ACC112 (cell line): ENCODE results near the gene GNA12.
A peak's percentile ranks its signal among the peaks of the same experiment; 100 is the strongest.

Experiments used
- H2AFZ ChIP-seq: fragments of 200-600 bp; sonication (generic); one replicate; pipeline ENCODE4 v1.6.0; 2017; ENCODE audit warnings: antibody characterized with exemption, low read length; ENCODE audit not compliant: unreplicated experiment
- H3K27ac ChIP-seq: fragments of 200-600 bp; sonication (generic); 2 replicates; pipeline ENCODE4 v1.5.1; 2014; ENCODE audit warnings: low read depth, mild to moderate bottlenecking, antibody characterized with exemption, low read length, moderate library complexity
- H3K27me3 ChIP-seq: fragments of 200-600 bp; sonication (generic); 2 replicates; pipeline ENCODE4 v1.6.1; 2014; ENCODE audit warnings: mild to moderate bottlenecking, antibody characterized with exemption, low read length, moderate library complexity, mixed read lengths; ENCODE audit not compliant: insufficient read depth
- H3K36me3 ChIP-seq: fragments of 200-600 bp; sonication (generic); 2 replicates; pipeline ENCODE4 v1.6.1; 2016; ENCODE audit warnings: mild to moderate bottlenecking, antibody characterized with exemption, low read length, moderate library complexity, mixed read lengths; ENCODE audit not compliant: insufficient read depth
- H3K4me1 ChIP-seq: fragments of 200-600 bp; sonication (generic); one replicate; pipeline ENCODE4 v1.6.1; 2016; ENCODE audit warnings: low read length, mixed read lengths; ENCODE audit not compliant: insufficient read depth, unreplicated experiment, control insufficient read depth
- H3K4me3 ChIP-seq: fragments of 200-600 bp; sonication (generic); 2 replicates; pipeline ENCODE4 v1.5.1; 2014; ENCODE audit warnings: mild to moderate bottlenecking, low read depth, low read length
- H3K79me2 ChIP-seq: fragments of 200-600 bp; sonication (generic); one replicate; pipeline ENCODE4 v1.6.0; 2016; ENCODE audit warnings: low read length; ENCODE audit not compliant: control insufficient read depth, unreplicated experiment, insufficient read depth

Gene GNA12

GRCh38 chr7:2803342-2803692 is 40.8 kb downstream of the GNA12 start:
- H3K27ac ChIP-seq, result peak overlapping the region; percentile 79
- H3K36me3 ChIP-seq, result no peaks in the 10 kb centered on the region
- peaks cover 36% of the 10 kb centered on the region for H3K4me1 ChIP-seq
- peak overlapping the region; percentile 46 for H2AFZ ChIP-seq
- no peaks in the 10 kb centered on the region for H3K27me3 ChIP-seq
- peaks cover 83% of the 10 kb centered on the region for H3K79me2 ChIP-seq
- peak overlapping the region; percentile 55 for H3K4me3 ChIP-seq

- no peaks in the 10 kb centered on the region for H3K36me3 ChIP-seq
- H3K79me2 ChIP-seq, result peaks cover 81% of the 10 kb centered on the region
- no peaks in the 10 kb centered on the region for H3K27me3 ChIP-seq
- peak overlapping the region; percentile 55 for H3K4me3 ChIP-seq
- peak overlapping the region; percentile 46 for H2AFZ ChIP-seq
- peak overlapping the region; percentile 79 for H3K27ac ChIP-seq
- H3K4me1 ChIP-seq, result peaks cover 36% of the 10 kb centered on the region
These were observed 41.4 kb downstream of the GNA12 start for GRCh38 chr7:2802504-2803341.

GRCh38 chr7:2802101-2802500 is 42.0 kb downstream of the GNA12 start:
- peak overlapping the region; percentile 55 for H3K4me3 ChIP-seq
- H3K27ac ChIP-seq, result peak overlapping the region; percentile 79
- peaks cover 37% of the 10 kb centered on the region for H3K4me1 ChIP-seq
- H3K36me3 ChIP-seq, result no peaks in the 10 kb centered on the region
- H2AFZ ChIP-seq, result no peak overlapping the region
- H3K27me3 ChIP-seq, result no peaks in the 10 kb centered on the region
- peaks cover 83% of the 10 kb centered on the region for H3K79me2 ChIP-seq

GRCh38 chr7:2800931-2801688 is 43.0 kb downstream of the GNA12 start:
- Histone ChIP-seq H2AFZ (no peak overlapping the region), H3K79me2 (peaks cover 81% of the 10 kb centered on the region), H3K27me3 (no peaks in the 10 kb centered on the region), H3K27ac (peak overlapping the region; percentile 79), H3K4me3 (peak overlapping the region; percentile 55), H3K36me3 (no peaks in the 10 kb centered on the region), H3K4me1 (peaks cover 45% of the 10 kb centered on the region)

- Histone ChIP-seq H3K27me3 (no peaks in the 10 kb centered on the region), H3K27ac (no peak overlapping the region), H3K36me3 (no peaks in the 10 kb centered on the region), H3K79me2 (peaks cover 79% of the 10 kb centered on the region), H2AFZ (no peak overlapping the region), H3K4me1 (peaks cover 50% of the 10 kb centered on the region), H3K4me3 (no peak overlapping the region)
These were observed 43.7 kb downstream of the GNA12 start for GRCh38 chr7:2800220-2800930.

- H3K27ac ChIP-seq, result no peak overlapping the region
- no peaks in the 10 kb centered on the region for H3K36me3 ChIP-seq
- peaks cover 74% of the 10 kb centered on the region for H3K79me2 ChIP-seq
- peaks cover 47% of the 10 kb centered on the region for H3K4me1 ChIP-seq
- no peak overlapping the region for H3K4me3 ChIP-seq
- H2AFZ ChIP-seq, result no peak overlapping the region
- no peaks in the 10 kb centered on the region for H3K27me3 ChIP-seq
These were observed 44.9 kb downstream of the GNA12 start for GRCh38 chr7:2799253-2799652.

- H3K4me3 ChIP-seq, result no peak overlapping the region
- peaks cover 68% of the 10 kb centered on the region for H3K79me2 ChIP-seq
- no peaks in the 10 kb centered on the region for H3K27me3 ChIP-seq
- no peak overlapping the region for H2AFZ ChIP-seq
- no peak overlapping the region for H3K27ac ChIP-seq
- peaks cover 41% of the 10 kb centered on the region for H3K4me1 ChIP-seq
- H3K36me3 ChIP-seq, result peaks cover 3% of the 10 kb centered on the region; the same call in 1 of the 2 replicates
These were observed 45.4 kb downstream of the GNA12 start for GRCh38 chr7:2798669-2799068.

- peak overlapping the region; percentile 76 for H3K27ac ChIP-seq
- peak overlapping the region; percentile 14 for H2AFZ ChIP-seq
- H3K4me3 ChIP-seq, result peak overlapping the region; percentile 54
- H3K4me1 ChIP-seq, result peaks cover 23% of the 10 kb centered on the region
- H3K79me2 ChIP-seq, result peaks cover 52% of the 10 kb centered on the region
- H3K27me3 ChIP-seq, result no peaks in the 10 kb centered on the region
- H3K36me3 ChIP-seq, result peaks cover 14% of the 10 kb centered on the region
These were observed 47.5 kb downstream of the GNA12 start for GRCh38 chr7:2796358-2797352.

GRCh38 chr7:2795906-2796305 is 48.2 kb downstream of the GNA12 start:
- H3K27ac ChIP-seq, result peak overlapping the region; percentile 76
- H3K79me2 ChIP-seq, result peaks cover 44% of the 10 kb centered on the region
- no peaks in the 10 kb centered on the region for H3K27me3 ChIP-seq

More at GRCh38 chr7:2795906-2796305, 48.2 kb downstream of the GNA12 start:
- peaks cover 15% of the 10 kb centered on the region for H3K4me1 ChIP-seq
- H3K4me3 ChIP-seq, result peak overlapping the region; percentile 54; the same call in 1 of the 2 replicates
- peaks cover 15% of the 10 kb centered on the region for H3K36me3 ChIP-seq
- no peak overlapping the region for H2AFZ ChIP-seq
